Measurements from ENCODE around the gene SERINC2. TPM values are rescaled to one million over a fixed set of nuclear protein-coding genes. Genes with fewer than 3 reads are reported as not detected.

Gene SERINC2
- total and polyA plus RNA-seq, 2 of the 8 experiments (the other 6 are each of a cell fraction or from before 2014, with no cell fraction given): 31.4 to 60.0 TPM

DNA sequence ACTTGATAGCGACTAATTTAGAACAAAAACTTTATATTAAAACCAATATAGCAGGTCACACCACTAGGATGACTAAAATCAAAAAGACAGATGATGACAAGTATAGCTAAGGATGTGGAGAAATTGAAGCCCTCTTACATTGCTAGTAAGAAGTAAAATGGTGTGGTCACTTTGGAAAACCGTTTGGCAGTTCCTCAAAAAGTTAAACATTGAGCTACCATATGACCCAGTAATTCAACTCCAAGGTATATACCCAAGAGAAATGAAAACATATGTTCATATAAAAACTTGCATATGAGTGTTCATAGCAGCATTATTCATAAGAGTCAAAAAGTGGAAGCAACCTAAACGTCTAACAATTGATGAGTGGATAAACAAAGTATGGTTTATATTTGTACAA lies 13.0 kb upstream of the SERINC2 start (continued):
- TF ChIP-seq, protein P1, sequence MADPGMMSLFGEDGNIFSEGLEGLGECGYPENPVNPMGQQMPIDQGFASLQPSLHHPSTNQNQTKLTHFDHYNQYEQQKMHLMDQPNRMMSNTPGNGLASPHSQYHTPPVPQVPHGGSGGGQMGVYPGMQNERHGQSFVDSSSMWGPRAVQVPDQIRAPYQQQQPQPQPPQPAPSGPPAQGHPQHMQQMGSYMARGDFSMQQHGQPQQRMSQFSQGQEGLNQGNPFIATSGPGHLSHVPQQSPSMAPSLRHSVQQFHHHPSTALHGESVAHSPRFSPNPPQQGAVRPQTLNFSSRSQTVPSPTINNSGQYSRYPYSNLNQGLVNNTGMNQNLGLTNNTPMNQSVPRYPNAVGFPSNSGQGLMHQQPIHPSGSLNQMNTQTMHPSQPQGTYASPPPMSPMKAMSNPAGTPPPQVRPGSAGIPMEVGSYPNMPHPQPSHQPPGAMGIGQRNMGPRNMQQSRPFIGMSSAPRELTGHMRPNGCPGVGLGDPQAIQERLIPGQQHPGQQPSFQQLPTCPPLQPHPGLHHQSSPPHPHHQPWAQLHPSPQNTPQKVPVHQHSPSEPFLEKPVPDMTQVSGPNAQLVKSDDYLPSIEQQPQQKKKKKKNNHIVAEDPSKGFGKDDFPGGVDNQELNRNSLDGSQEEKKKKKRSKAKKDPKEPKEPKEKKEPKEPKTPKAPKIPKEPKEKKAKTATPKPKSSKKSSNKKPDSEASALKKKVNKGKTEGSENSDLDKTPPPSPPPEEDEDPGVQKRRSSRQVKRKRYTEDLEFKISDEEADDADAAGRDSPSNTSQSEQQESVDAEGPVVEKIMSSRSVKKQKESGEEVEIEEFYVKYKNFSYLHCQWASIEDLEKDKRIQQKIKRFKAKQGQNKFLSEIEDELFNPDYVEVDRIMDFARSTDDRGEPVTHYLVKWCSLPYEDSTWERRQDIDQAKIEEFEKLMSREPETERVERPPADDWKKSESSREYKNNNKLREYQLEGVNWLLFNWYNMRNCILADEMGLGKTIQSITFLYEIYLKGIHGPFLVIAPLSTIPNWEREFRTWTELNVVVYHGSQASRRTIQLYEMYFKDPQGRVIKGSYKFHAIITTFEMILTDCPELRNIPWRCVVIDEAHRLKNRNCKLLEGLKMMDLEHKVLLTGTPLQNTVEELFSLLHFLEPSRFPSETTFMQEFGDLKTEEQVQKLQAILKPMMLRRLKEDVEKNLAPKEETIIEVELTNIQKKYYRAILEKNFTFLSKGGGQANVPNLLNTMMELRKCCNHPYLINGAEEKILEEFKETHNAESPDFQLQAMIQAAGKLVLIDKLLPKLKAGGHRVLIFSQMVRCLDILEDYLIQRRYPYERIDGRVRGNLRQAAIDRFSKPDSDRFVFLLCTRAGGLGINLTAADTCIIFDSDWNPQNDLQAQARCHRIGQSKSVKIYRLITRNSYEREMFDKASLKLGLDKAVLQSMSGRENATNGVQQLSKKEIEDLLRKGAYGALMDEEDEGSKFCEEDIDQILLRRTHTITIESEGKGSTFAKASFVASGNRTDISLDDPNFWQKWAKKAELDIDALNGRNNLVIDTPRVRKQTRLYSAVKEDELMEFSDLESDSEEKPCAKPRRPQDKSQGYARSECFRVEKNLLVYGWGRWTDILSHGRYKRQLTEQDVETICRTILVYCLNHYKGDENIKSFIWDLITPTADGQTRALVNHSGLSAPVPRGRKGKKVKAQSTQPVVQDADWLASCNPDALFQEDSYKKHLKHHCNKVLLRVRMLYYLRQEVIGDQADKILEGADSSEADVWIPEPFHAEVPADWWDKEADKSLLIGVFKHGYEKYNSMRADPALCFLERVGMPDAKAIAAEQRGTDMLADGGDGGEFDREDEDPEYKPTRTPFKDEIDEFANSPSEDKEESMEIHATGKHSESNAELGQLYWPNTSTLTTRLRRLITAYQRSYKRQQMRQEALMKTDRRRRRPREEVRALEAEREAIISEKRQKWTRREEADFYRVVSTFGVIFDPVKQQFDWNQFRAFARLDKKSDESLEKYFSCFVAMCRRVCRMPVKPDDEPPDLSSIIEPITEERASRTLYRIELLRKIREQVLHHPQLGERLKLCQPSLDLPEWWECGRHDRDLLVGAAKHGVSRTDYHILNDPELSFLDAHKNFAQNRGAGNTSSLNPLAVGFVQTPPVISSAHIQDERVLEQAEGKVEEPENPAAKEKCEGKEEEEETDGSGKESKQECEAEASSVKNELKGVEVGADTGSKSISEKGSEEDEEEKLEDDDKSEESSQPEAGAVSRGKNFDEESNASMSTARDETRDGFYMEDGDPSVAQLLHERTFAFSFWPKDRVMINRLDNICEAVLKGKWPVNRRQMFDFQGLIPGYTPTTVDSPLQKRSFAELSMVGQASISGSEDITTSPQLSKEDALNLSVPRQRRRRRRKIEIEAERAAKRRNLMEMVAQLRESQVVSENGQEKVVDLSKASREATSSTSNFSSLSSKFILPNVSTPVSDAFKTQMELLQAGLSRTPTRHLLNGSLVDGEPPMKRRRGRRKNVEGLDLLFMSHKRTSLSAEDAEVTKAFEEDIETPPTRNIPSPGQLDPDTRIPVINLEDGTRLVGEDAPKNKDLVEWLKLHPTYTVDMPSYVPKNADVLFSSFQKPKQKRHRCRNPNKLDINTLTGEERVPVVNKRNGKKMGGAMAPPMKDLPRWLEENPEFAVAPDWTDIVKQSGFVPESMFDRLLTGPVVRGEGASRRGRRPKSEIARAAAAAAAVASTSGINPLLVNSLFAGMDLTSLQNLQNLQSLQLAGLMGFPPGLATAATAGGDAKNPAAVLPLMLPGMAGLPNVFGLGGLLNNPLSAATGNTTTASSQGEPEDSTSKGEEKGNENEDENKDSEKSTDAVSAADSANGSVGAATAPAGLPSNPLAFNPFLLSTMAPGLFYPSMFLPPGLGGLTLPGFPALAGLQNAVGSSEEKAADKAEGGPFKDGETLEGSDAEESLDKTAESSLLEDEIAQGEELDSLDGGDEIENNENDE (IDR thresholded peaks at IDR 0.05; ENCODE audit: insufficient replicate concordance, low read length): no peak
- TF ChIP-seq SP4 (IDR thresholded peaks at IDR 0.05; ENCODE audit: low read length) (no peak), POLR2A (IDR thresholded peaks at IDR 0.05; ENCODE audit: control extremely low read depth in 1 of 2, low read depth in 2 of 2, low read length in 2 of 2) (no peak), RFX5 (IDR thresholded peaks at IDR 0.05; ENCODE audit: borderline replicate concordance, low read depth, low read length) (no peak), RNF2 (IDR thresholded peaks at IDR 0.05; ENCODE audit: borderline replicate concordance, low read depth, low read length, missing control alignments, poor library complexity, severe bottlenecking) (no peak), TAF1 (IDR thresholded peaks at IDR 0.05; ENCODE audit: low read depth, low read length) (no peak)
- TF ChIP-seq, protein P2, sequence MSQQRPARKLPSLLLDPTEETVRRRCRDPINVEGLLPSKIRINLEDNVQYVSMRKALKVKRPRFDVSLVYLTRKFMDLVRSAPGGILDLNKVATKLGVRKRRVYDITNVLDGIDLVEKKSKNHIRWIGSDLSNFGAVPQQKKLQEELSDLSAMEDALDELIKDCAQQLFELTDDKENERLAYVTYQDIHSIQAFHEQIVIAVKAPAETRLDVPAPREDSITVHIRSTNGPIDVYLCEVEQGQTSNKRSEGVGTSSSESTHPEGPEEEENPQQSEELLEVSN (IDR thresholded peaks at IDR 0.05): no peak
